NCI-H2227 (cell line): ENCODE data around the gene MUC20.
"Not testable (repeated sequence)": the region's sequence is repeated elsewhere in the genome, so short reads cannot be mapped to it uniquely, and the experiment has no call there.

Experiments used
- DNase-seq: peaks from one replicate; lab custom pipeline; 2025; ENCODE audit not compliant: unreplicated experiment; lab: John Stamatoyannopoulos, UW

The MUC20 gene

DNA sequence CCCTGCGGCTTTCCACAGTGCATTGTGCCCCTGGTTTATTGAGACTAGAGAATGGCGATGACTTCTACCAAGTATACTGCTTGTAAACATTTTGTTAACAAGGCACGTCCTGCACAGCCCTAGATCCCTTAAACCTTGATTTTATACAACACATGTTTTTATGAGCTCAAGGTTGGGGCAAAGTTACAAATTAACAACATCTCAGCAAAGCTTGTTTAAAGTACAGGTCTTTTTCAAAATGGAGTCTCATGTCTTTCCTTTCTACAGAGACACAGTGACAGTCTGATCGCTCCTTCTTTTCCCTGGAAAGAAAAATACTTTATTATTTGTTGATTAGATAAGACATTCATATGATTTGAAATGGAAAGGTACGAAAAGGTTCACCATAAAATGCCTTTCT, 8.0 kb downstream of the MUC20 start:
- DNase-seq, result not testable (repeated sequence)

DNA sequence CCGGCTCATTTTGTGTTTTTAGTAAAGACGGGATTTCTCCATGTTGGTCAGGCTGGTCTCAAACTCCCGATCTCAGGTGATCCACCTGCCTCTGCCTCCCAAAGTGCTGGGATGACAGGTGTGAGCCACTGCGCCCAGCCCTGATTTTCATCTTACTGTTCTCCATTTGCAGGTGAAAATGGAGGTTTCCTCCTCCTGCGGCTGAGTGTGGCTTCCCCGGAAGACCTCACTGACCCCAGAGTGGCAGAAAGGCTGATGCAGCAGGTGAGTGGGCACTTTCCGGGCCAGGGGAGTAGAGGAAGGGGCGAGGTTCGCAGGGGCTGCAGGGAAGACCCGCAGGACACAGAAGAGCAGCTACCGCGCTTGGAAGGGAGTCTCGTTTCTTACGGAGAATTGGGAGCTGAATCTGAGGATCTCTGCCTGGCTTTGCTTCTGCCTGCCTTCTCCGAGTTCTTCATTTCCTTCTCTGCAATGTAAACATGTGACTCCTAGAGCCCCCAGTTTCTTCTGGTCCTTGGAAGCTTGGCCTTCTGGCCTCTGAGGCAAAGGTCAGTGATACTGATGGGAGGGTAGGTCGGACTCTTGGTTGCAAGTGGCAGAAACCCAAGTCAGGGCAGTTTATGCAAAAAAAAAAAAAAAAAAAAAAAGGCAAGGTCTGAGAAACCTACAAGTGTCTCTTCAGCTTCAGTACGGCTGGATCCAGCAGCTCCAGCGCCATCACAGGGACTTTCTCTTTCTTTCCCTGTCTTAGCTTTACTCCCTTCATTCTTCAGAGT, 8.9 kb downstream of the MUC20 start:
- no peak for DNase-seq

DNA sequence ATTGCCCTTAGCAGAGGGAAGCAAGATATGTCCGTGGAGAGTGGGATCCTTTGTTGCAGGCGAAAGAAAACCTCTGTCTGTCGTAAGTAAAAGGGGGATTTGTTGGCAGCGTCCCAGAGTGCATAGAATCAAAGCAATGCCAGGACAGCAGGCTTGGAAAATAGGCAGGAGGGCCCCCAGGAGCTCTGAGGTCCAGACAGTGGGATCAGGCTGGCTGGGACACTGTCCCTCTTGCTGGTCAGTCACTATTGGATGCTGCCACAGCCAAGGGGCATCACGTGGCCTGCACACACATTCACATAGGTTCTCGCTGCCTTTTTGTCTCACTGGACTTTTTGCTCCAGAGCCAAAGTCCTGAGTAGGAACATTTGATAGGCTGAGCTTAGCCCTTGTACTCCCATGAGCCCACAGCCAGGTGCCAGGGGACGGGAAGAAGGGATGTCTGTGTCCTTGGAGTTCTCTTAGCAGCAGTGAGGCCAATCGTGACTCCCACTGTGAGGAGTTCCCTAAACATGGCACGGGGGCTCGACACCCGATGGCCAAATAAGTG, 10.7 kb downstream of the MUC20 start:
- no peak for DNase-seq

DNA sequence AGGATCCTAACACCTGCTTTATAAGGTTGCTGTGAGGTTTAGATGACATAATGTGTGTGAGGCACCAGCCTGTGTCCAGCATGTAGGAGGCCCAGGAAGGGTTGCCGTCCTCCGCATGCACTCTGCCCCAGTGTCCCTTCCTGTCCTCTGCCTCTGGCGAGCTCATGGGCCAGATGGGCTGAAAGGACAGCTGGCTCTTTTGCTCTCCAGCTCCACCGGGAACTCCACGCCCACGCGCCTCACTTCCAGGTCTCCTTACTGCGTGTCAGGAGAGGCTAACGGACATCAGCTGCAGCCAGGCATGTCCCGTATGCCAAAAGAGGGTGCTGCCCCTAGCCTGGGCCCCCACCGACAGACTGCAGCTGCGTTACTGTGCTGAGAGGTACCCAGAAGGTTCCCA, 12.2 kb downstream of the MUC20 start:
- DNase-seq, result no peak

DNA sequence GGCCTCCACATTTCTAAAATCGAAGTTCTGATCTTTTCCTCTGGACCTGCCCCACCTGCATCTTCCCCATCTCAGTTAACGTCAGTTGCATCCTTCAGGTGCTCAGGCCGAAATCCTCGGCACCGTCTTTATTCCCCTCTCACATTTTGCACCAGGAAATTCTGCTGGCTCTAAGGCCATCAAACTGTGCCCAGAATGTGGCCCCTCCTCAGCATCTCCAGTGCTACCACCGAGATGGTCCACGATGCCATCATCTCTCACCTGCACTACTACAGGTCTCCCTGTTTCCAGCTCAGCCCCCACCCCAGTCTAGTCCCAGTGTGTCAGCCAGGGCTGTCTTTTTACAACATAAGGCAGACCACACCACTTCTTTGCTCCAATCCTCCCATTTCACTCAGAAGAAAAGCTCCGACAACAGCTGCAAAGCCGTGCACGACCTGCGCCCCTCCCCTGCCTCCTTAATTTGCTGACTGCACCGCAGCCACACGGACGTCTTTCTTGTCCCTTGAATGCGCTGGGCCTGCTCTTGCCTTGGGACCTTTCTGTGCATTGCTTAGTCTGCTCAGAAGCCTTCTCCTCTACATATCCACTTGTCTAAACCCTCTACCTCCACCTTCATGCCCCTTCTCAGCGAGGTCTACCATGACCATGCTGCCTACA, 14.4 kb downstream of the MUC20 start:
- no peak for DNase-seq

DNA sequence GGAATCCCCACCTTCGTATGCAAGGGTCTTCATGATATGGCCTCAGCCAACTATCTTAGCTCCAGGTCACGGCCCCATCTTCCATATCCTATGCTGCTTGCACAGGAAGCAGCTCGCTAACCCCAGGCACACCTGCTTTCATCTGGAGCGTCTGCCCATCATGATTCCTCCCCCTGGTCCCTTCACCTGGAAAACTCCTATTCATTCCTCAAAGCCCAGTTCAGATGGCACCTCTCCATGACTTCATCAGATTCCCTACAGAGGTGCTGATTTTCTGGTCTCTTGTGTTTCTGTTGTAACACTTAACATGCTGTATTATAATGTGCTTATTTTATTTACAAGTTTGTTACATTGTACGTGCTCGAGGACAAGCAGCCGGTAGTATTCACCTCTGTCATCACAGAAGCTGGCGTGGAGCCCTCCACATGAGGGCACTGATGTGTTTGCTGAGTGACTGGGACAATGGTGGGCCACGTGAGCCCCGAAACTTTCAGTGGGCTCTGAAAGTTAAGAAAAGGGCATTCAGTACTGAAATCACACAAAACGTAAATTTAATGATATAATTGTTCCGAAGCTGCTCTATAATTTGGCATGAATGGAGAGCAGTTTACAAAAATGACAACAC, 16.2 kb downstream of the MUC20 start:
- no peak for DNase-seq

DNA sequence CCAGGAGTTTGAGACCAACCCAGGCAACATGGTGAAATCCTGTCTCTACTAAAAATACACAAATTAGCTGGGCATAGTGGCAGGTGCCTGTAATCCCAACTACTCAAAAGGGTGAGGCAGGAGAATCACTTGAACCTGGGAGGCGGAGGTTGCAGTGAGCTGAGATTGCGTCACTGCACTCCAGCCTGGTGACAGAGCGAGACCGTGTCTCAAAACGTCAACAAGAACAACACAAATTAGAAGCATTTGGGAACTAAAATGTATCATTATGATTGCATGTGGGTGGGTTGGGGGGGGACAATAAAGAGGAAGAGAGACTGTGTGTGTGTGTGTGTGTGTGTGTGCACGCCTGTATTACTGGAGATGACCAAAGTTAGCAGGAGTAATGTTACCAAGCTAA, 17.0 kb downstream of the MUC20 start:
- not testable (repeated sequence) for DNase-seq

DNA sequence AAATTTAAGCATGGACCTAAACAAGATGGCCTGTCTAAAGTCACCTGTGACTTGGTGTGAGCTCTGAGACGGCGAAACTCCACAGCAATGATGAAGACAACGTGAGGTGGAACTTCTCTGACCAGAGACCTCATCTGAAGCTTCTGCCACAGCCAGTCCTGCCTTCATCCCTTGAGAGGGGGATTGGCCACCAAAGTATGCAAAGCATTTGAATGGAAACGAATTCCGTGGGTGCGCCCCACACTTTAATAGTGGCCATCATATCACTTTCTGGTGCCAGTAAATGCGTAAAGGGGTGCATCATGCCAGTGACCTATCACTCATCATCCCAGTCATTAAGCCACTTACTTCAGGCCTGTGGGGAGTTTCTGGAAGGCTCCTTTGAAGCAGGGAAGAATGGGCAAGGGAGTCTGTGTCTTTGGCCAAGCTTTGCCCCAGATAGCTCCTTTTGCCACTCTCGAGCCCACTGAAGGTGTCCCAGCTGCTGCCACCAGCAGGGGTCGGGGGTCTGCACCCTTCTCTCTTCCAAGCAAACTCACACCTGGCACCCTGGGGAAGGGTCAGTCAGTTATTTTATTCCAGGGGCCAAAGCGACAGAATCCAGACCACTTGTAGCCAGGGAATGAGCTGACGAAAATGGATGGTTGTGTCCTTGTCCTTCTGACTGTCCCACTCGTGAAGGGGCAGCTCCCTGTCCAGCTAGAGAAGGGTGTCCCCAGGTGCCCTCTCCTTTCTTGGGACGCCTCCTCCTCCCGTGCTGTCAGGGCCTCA, 17.7 kb downstream of the MUC20 start:
- DNase-seq, result no peak

DNA sequence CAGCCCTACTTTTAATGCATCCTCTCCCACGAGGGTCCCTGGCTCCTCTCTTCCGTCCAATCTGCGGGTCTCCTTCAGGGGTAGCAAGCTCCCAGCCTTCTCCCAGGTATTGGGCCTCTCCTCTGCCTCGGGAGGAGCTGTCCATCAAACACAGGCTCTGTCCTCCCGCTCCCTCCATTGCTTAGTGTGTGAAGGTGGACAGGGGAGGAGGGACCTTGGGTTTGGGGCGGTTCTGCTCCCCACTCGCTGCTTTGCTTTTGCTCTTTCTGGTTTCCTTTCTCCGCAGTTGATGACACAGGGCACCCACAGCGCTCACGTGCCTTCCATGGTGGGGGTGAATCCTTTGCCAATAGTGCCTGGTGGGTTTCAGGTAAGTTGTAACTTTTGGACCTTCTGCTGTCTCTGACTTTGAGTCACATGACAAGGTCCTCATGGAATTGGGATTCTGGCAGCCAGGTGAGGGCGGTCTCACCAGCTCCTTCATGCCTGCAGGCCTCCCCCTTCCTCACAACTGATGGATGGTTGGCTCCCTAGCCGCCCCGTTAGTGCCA, 18.9 kb downstream of the MUC20 start:
- no peak for DNase-seq

DNA sequence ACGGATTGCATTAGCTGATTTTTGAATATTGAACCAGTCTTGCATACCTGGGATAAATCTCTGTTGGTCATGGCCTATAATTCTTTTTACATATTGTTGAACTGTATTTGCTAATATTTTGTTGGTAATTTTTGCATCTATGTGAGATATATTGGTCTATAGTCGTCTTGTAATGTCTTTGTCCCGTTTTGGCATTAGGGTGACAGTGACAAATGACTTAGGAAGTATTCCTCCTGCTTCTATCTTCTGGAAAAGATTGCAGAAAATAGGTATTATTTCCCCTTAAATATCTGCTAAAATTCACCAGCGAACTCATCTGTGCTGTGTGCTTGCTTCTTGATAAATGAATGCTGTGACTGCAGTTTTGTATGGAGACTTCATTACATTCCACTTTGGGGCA, 23.7 kb downstream of the MUC20 start:
- no peak for DNase-seq

DNA sequence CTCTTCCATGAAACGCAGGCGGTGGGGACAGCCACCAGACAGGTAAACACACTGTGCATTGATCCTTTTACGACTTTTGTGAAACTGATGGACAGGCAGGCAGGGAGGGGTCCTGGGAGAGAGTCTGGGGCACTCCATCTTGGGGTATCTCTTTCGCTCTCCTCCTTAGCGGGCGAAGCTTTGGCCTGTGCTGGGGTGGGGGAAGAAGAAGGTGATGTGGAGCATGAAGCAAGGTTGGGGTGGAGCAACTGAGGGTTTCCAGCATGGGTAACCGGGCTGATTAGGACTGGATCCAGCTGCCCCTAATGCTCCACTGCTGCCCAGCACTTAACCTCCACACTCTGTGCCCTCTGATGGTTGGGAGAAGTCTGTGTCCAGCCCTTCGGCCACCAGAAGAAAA, 25.6 kb downstream of the MUC20 start:
- DNase-seq, result no peak

DNA sequence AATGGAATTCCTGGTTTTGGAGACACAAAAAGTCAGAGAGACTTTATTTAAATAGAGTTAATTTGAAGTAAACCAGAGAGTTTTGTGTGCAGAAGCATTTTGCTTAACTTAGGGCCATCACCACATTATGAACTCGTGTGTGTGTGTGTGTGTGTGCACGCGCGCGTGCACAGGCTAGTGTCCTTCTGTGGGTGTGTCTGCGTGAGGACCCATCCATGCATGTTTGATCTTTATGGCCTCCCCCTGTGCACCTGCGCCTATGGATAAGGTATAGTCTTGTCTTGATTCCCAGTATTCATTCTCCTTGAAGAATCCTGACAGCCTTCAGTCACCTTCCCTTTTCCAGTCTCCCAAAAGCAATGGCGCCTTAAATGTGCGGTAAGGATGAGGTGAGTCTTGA, 26.0 kb downstream of the MUC20 start:
- DNase-seq, result no peak

DNA sequence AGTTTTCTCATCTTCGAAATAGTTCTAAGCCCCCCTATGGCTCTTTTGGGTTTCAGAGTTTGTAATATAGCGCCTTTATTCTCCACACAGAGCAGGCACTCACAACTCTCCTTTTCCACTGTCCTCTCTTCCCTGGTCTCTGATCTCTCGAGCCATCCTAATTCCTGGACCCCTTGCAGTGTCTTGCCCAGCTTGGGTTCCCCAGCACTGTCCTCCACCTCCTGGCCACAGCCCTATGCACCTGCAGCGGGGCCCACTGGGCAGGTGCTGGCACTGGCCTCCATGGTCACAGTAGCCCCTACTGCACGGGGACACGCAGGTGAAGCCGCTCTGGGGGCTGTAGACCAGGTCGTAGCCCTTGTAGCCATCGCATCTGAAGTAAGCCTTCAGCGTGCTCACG, 27.9 kb downstream of the MUC20 start:
- no peak for DNase-seq

DNA sequence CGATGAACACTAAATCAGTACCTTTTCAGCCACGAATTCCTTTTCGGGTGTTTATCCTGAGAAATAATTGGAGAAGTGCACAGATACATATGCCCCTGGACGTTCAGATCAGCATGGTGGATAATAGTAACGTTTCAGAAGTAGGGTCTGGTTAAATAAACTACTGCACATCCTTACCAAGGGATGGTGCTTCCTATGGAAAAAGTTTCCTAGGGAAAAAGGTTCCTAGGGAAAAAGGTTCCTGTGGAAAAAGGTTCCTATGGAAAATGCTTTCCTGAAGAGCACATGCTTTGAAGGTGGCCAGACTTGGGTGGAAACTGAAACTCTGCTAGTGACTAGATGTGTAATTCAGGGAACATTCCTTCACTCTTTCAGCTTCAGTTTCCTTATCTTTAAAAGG, 28.3 kb downstream of the MUC20 start:
- not testable (repeated sequence) for DNase-seq

DNA sequence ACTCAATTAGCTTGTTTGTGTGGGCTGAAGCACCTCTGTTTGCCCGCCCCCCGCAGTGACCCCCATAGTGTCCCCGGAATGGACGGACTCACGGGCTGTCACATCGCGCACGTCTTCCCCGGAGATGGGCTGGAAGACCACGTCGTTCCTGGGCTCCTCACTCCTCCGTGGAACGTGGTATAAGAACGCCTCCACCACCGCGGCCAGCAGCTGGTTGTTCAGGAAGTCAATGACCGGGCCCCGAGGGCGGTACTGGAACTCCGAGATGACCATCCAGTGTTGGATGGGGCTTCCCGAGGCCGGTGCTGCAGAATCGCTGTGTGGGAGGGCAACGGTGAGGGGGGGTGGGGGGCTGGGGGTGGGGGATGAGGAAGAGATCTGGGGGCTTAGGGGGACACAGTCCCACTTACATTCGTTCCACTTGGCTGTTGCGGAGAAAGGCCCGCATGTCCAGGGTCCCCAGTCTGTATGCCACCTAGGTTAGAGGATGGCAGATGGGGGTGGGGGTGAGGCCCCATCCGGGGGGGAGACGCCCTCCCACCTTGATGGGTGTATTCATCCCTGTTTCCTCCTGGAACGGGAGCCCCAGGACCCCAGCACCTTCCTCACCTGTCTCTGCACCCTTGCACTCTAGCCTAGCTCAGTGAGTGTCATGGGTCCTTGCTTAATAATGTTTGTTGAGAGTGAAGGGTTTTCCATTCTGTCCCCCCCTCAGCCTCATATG, 30.2 kb downstream of the MUC20 start:
- no peak for DNase-seq

DNA sequence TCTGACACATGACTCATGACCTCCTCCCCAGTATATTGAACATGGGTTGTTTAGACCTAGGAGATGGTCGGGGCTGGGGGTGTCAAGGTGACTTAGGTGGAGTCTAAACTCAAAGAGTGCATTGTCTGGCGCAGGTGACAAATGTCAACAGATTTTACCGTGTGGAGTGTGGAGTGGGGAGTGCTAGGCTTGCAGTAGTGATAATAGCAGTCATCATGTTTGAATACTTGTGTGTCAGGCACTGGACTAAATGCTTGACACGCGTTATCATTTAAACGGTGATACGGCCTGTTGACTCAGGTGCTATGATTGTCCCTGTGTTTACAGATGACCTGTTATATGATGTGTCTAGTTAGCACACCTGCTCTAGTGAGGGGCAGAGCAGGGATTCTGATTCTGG, 30.8 kb downstream of the MUC20 start:
- no peak for DNase-seq

DNA sequence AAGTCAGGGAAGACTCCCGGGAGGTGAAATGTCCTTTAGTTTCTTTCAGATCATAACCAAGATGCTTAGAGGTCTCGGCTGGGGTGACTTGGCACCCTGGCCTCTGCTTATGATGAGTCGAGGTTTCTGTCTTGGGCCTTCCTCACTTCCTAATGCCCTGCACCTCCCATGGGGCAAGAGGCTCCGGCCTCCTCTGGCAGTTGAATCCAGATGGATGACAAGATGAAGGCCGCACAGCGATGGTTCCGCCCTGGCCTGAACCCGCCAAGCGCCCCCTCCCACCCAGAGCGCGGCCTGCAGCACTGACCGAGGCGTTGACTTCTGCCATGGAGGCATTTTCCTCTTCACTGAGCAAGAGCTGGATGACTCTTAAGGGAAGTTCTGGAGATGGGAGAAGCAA, 31.3 kb downstream of the MUC20 start:
- DNase-seq, result no peak

DNA sequence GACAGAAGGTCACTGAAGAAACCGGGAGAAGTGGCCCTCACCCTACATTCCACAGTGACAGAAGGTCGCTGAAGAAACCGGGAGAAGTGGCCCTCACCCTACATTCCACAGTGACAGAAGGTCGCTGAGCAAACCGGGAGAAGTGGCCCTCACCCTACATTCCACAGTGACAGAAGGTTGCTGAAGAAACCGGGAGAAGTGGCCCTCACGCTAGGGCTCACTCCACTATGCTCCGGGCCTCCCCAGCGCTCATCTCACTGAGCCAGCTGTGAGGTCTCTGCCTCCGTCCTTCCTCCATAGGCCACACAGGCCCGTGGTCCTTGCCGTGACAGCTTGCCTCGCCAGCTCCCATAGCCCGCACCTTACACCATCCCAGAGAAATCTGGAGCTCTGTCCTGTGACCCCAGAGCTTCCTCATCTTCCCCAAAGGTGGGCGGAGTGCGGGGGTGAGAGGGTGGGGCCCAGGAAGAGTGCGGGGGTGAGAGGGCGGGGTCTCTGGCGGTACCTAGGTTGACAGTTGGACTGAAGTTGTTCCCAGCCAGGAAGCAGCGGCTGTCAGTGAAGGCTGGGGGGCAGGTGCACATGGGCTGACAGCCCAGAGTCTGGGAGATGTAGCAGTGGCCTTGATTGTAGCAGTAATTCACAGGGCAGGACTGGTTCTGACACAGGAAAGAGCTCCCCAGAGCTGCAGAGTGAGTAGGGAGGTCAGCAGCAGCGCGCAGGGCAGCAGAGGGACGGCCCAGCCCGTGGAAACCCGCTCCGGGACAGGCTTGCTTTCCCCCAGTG, 32.0 kb downstream of the MUC20 start:
- no peak for DNase-seq

DNA sequence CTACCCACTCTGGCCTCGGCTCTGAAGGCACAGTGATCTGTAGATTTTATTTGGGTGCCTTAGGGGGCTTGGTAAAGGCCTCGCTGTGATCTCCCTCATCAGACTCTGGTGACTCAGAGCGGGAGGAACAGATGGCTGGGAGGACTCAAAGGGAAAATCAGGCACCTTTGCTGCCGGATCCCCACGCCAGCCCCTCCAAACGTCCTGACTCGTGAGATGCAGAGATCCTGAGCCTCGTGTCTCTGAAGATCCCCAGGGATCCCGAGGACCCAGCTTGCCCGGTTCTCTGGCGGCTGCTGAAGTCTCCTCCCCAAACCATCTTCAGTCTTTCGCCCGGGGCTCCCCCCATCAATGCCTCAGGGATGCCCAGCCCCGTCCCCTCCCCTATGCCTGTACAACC, 32.8 kb downstream of the MUC20 start:
- no peak for DNase-seq

DNA sequence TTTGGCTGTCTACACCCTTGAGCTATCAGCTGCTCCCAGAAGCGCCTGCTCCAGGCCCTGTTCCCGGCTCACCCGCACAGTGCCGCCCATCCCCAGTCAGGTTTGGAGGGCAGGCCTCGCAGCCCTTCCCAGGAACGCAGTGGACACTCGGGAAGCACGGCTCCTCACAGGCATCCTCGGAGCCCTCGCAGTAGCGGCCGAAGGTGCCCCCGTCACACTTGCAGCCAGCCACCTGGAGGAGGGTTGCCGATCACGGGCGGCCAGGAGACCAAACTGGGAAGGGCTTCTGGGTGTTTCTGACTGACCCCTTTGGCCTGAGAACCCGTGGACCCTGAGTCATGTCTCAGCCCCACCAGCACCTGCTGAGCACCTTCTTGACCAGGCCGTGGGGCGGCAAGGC, 33.4 kb downstream of the MUC20 start:
- DNase-seq, result no peak
